C4-2B (cell line): ENCODE data around the gene ADAMTS6.

ENCODE experiments used
- ZFX ChIP-seq: fragments of 450-650 bp; IDR thresholded peaks from 2 replicates; pipeline ENCODE4 v1.6.1; 2017
- TF ChIP-seq, protein P1 (sequence below): fragments of 450-650 bp; conservative IDR thresholded peaks from 2 replicates; pipeline ENCODE4 v1.5.1; 2017; ENCODE audit warnings: mild to moderate bottlenecking

DNA sequence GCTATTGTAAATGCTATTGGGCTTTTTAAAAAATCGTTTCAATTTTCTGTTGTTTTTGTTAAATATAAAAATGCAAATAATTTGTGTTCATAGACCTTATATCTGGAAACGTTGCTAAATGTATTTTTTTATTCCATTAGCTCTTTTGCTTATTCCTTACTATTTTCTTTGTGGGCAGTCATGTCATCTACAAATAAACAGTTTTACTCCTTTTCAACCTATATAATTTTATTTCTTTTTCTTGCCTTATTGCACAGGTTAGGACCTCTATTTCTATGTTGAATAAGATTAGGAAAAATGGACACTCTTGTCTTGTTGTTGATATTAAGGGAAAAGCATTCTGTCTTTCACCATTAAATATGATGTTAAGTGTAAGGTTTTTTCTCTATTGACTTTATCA lies 364.2 kb downstream of the ADAMTS6 start:
- TF ChIP-seq, protein P1, sequence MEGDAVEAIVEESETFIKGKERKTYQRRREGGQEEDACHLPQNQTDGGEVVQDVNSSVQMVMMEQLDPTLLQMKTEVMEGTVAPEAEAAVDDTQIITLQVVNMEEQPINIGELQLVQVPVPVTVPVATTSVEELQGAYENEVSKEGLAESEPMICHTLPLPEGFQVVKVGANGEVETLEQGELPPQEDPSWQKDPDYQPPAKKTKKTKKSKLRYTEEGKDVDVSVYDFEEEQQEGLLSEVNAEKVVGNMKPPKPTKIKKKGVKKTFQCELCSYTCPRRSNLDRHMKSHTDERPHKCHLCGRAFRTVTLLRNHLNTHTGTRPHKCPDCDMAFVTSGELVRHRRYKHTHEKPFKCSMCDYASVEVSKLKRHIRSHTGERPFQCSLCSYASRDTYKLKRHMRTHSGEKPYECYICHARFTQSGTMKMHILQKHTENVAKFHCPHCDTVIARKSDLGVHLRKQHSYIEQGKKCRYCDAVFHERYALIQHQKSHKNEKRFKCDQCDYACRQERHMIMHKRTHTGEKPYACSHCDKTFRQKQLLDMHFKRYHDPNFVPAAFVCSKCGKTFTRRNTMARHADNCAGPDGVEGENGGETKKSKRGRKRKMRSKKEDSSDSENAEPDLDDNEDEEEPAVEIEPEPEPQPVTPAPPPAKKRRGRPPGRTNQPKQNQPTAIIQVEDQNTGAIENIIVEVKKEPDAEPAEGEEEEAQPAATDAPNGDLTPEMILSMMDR: no peak
- no peak for TF ChIP-seq ZFX
